Ishikawa (cell line): Measurements from ENCODE around the gene UHRF1.

Experiments used
- CEBPB ChIP-seq: IDR thresholded peaks from 2 replicates; pipeline ENCODE4 v1.6.1; 2012
- CREB1 ChIP-seq: IDR thresholded peaks from 2 replicates; pipeline ENCODE4 v1.6.1; 2012; ENCODE audit warnings: low read depth
- EP300 ChIP-seq: IDR thresholded peaks from 2 replicates; pipeline ENCODE4 v1.6.1; 2012; ENCODE audit warnings: borderline replicate concordance
- FOXM1 ChIP-seq: IDR thresholded peaks from 2 replicates; pipeline ENCODE4 v1.6.1; 2012; ENCODE audit warnings: low read depth, borderline replicate concordance
- RAD21 ChIP-seq: IDR thresholded peaks from 2 replicates; pipeline ENCODE4 v1.6.1; 2012; ENCODE audit warnings: low read depth
- TAF1 ChIP-seq: IDR thresholded peaks from 2 replicates; pipeline ENCODE4 v1.6.1; 2012; ENCODE audit warnings: low read depth, mild to moderate bottlenecking
- TCF12 ChIP-seq: IDR thresholded peaks from 2 replicates; pipeline ENCODE4 v1.6.1; 2012; ENCODE audit warnings: low read depth
- YY1 ChIP-seq: IDR thresholded peaks from 2 replicates; pipeline ENCODE4 v1.6.1; 2012; ENCODE audit warnings: low read depth
- TF ChIP-seq, protein P1 (sequence below): IDR thresholded peaks from 2 replicates; pipeline ENCODE4 v1.6.1; 2012; ENCODE audit warnings: low read depth, mild to moderate bottlenecking
- TF ChIP-seq, protein P2 (sequence below): IDR thresholded peaks from 2 replicates; pipeline ENCODE4 v1.6.1; 2012

DNA sequence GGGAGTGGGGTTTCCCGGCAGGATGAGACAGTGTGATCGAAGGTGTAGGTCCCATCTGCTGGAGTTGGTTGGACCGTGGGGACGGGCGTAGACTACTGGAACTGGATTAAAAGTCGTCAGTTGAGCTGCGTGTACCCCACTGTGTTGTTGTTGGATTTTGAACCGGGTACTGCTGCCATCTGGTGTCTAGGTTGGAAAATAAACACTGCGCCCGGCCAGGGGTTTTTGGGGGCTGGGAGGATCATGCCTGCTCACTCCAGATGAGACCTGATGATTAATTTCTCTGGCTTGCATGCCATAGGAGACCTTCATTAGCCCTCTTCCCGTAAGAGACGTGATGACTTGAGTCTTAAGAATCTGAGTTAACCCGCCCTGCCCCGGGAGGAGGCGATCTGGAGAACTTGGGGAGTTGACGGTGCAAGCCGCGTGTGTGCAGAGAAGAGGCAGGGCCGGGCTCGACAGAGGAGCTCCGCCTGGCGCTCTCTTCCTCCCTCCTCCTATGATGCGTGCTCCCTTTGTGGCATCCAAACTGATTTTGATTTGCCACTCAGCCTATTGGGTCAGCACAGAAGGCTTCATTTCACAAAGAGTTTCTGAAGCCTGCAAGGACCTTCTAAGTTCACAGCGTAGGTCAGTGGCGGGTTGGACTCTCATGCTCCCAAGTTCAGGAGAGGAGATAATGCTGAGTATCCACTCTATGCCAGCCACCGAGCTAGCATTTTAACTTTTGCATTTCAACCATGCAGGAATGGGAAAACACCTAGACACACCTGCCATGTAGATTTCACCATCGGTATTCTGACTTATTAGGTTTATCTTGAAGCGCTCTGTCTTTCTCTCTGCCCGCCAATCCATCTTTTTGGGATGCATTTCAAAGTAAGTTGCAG, 2.7 kb downstream of the UHRF1 start:
- TF ChIP-seq CEBPB (no peak), YY1 (no peak), TCF12 (0 out of 2 replicates have a peak, but pooled peaks have one; percentile 28), RAD21 (peak; percentile 65), CREB1 (no peak), FOXM1 (no peak), TAF1 (no peak), EP300 (no peak)
- TF ChIP-seq, protein P1, sequence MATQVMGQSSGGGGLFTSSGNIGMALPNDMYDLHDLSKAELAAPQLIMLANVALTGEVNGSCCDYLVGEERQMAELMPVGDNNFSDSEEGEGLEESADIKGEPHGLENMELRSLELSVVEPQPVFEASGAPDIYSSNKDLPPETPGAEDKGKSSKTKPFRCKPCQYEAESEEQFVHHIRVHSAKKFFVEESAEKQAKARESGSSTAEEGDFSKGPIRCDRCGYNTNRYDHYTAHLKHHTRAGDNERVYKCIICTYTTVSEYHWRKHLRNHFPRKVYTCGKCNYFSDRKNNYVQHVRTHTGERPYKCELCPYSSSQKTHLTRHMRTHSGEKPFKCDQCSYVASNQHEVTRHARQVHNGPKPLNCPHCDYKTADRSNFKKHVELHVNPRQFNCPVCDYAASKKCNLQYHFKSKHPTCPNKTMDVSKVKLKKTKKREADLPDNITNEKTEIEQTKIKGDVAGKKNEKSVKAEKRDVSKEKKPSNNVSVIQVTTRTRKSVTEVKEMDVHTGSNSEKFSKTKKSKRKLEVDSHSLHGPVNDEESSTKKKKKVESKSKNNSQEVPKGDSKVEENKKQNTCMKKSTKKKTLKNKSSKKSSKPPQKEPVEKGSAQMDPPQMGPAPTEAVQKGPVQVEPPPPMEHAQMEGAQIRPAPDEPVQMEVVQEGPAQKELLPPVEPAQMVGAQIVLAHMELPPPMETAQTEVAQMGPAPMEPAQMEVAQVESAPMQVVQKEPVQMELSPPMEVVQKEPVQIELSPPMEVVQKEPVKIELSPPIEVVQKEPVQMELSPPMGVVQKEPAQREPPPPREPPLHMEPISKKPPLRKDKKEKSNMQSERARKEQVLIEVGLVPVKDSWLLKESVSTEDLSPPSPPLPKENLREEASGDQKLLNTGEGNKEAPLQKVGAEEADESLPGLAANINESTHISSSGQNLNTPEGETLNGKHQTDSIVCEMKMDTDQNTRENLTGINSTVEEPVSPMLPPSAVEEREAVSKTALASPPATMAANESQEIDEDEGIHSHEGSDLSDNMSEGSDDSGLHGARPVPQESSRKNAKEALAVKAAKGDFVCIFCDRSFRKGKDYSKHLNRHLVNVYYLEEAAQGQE: no peak
- TF ChIP-seq, protein P2, sequence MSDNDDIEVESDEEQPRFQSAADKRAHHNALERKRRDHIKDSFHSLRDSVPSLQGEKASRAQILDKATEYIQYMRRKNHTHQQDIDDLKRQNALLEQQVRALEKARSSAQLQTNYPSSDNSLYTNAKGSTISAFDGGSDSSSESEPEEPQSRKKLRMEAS: no peak
